ENCODE measurements around the gene SPIN2B. TPM values are rescaled to one million over a fixed set of nuclear protein-coding genes. Genes with fewer than 3 reads are reported as not detected.

The SPIN2B gene
- total and polyA plus RNA-seq, 2 of the 13 experiments (the other 11 are each of a cell fraction or from before 2014, with no cell fraction given), result 7.9 to 10.4 TPM

GRCh38 chrX:57121162-57121755, at the start of gene SPIN2B (continued):
- TF ChIP-seq NFATC3 (CRISPR knock-in tag; IDR thresholded peaks at IDR 0.05) (no peak), NR2F2 (IDR thresholded peaks at IDR 0.05; ENCODE audit: borderline replicate concordance, low read depth) (no peak), ZNF639 (CRISPR knock-in tag; conservative IDR thresholded peaks at IDR 0.05) (no peak), ATF1 (CRISPR knock-in tag; IDR thresholded peaks at IDR 0.05) (no peak), EZH2 (conservative IDR thresholded peaks at IDR 0.05; ENCODE audit: low read depth, low read length) (no peak), E2F5 (CRISPR knock-in tag; conservative IDR thresholded peaks at IDR 0.05) (no peak), NBN (conservative IDR thresholded peaks at IDR 0.05) (no peak), RELA (CRISPR knock-in tag; IDR thresholded peaks at IDR 0.05) (no peak), MAF1 (CRISPR knock-in tag; IDR thresholded peaks at IDR 0.05; ENCODE audit: borderline replicate concordance) (no peak), NFE2L1 (CRISPR knock-in tag; IDR thresholded peaks at IDR 0.05; ENCODE audit: borderline replicate concordance) (no peak), ZNF205 (CRISPR knock-in tag; IDR thresholded peaks at IDR 0.05) (no peak), NFKBIZ (CRISPR knock-in tag; IDR thresholded peaks at IDR 0.05) (no peak), ZBTB46 (CRISPR knock-in tag; IDR thresholded peaks at IDR 0.05; ENCODE audit: borderline replicate concordance) (no peak), ZHX1 (CRISPR knock-in tag; IDR thresholded peaks at IDR 0.05; ENCODE audit: low read depth) (no peak), KLF15 (CRISPR knock-in tag; IDR thresholded peaks at IDR 0.05; ENCODE audit: borderline replicate concordance) (no peak), ZFP41 (CRISPR knock-in tag; IDR thresholded peaks at IDR 0.05; ENCODE audit: borderline replicate concordance) (no peak), ZNF101 (CRISPR knock-in tag; IDR thresholded peaks at IDR 0.05; ENCODE audit: borderline replicate concordance, low read depth) (no peak), ZNF326 (CRISPR knock-in tag; IDR thresholded peaks at IDR 0.05; ENCODE audit: borderline replicate concordance) (no peak), MEIS2 (CRISPR knock-in tag; IDR thresholded peaks at IDR 0.05) (no peak), FOXO4 (CRISPR knock-in tag; conservative IDR thresholded peaks at IDR 0.05) (no peak), MAFG (CRISPR knock-in tag; IDR thresholded peaks at IDR 0.05) (no peak), TEAD2 (CRISPR knock-in tag; IDR thresholded peaks at IDR 0.05) (no peak), HOXA7 (CRISPR knock-in tag; IDR thresholded peaks at IDR 0.05) (no peak), ZNF33A (CRISPR knock-in tag; IDR thresholded peaks at IDR 0.05; ENCODE audit: borderline replicate concordance) (no peak)
